ENCODE measurements around the gene FUS.
"Not testable (repeated sequence)": the region's sequence is repeated elsewhere in the genome, so short reads cannot be mapped to it uniquely, and the experiment has no call there.

The FUS gene

DNA sequence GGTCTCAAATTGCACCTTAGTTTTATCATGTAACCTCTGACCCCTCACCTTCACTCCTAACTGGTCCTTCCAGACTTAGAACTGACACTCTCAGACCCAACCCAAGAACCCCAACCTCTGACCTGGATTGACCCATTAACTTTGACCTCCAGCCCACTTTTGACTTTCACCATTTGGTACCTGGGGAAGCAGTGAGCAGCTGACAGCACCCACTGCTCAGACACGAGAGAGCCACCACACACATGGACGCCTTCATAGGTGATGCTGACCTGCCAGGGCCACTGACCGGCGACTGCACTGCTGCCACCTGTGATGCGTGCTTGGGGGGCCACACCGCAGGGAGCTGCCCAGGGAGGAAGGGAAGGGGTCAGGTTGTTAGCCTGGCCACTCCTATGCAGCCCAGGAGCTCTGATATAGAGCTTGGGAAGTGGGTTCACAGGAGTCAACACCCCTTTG lies 46.9 kb upstream of the FUS start:
- no peak overlapping the region for H3K4me3 ChIP-seq (ENCODE audit: low read depth, low read length)
- no peak for DNase-seq (ENCODE audit: low read depth)
- TF ChIP-seq, protein P1, sequence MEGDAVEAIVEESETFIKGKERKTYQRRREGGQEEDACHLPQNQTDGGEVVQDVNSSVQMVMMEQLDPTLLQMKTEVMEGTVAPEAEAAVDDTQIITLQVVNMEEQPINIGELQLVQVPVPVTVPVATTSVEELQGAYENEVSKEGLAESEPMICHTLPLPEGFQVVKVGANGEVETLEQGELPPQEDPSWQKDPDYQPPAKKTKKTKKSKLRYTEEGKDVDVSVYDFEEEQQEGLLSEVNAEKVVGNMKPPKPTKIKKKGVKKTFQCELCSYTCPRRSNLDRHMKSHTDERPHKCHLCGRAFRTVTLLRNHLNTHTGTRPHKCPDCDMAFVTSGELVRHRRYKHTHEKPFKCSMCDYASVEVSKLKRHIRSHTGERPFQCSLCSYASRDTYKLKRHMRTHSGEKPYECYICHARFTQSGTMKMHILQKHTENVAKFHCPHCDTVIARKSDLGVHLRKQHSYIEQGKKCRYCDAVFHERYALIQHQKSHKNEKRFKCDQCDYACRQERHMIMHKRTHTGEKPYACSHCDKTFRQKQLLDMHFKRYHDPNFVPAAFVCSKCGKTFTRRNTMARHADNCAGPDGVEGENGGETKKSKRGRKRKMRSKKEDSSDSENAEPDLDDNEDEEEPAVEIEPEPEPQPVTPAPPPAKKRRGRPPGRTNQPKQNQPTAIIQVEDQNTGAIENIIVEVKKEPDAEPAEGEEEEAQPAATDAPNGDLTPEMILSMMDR (IDR thresholded peaks at IDR 0.05; ENCODE audit: low read depth, low read length, missing control alignments) = no peak
- in situ Hi-C loops (cut with HindIII; ENCODE audit: low sequenced_read_pairs) = no loop called here

DNA sequence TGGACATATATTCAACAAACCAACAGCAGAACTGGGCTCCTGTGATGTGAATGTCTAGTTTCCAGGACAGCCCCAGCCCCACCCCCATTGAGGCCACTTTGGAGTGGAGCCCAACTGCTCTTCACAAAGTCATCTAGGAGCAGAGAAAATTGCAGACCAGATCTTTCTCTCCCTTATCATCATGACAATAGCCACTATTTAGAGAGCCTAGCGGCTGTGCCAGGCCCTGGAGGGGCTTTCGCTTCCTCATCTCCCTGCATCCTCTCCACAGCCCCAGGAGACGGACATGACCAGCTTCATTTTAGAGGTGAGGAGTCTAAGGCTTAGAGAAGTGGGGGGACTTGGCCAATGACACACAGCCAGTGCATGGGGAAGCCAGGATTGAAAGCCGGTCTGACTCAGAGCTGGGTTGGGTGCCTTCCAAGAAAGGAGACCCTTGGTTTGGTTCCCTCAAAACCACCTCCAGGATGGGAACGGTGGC lies 45.8 kb upstream of the FUS start:
- H3K4me3 ChIP-seq (ENCODE audit: low read depth, low read length) = no peak overlapping the region
- DNase-seq (ENCODE audit: low read depth) = no peak
- in situ Hi-C loops (cut with HindIII; ENCODE audit: low sequenced_read_pairs) = no loop called here
- TF ChIP-seq, protein P1 (IDR thresholded peaks at IDR 0.05; ENCODE audit: low read depth, low read length, missing control alignments) = no peak

DNA sequence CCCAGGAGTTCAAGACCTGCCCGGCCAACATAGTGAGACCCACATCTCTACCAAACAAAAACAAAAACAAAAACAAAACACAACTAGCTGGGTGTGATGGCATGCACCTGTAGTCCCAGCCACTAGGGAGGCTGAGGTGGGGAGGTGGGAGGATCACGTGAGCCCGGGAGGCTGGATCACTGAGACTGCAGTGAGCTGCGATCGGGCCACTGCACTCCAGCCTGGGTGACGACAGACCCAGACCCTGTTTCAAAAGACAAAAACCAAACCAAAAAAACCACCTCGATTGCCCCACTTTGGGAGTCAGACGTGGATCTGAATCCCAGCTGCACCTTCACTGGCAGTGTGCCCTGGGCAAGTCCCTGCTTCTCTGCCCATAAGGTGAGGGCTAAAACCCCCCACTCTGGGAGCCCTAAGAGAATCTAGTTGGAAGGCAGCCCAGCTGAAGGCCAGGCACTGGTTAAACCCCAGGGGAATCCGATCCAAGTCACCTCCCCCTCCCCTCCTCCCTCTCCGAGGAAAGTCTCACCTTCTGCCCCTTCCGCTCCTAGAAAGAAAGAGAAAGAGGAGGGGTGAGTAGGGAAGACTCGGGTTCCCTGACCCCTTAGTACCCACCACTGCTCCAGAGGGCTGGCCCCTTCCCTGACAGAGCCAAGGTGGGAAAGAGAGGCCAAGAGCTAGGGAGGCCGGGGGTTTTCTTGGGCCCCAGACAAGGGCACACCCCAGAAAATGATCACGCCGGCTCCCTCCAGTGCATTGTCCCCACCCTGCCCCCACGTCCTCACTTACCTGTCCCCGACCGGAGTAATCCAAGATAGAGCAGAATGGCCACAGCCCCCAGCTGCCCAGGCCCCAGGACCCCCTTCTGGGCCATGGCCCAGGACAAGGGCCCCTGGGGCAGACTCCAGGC lies 45.1 kb upstream of the FUS start:
- TF ChIP-seq, protein P1 (IDR thresholded peaks at IDR 0.05; ENCODE audit: low read depth, low read length, missing control alignments) = no peak
- in situ Hi-C loops (cut with HindIII; ENCODE audit: low sequenced_read_pairs) = no loop called here
- no peak overlapping the region for H3K4me3 ChIP-seq (ENCODE audit: low read depth, low read length)
- DNase-seq (ENCODE audit: low read depth) = no peak

DNA sequence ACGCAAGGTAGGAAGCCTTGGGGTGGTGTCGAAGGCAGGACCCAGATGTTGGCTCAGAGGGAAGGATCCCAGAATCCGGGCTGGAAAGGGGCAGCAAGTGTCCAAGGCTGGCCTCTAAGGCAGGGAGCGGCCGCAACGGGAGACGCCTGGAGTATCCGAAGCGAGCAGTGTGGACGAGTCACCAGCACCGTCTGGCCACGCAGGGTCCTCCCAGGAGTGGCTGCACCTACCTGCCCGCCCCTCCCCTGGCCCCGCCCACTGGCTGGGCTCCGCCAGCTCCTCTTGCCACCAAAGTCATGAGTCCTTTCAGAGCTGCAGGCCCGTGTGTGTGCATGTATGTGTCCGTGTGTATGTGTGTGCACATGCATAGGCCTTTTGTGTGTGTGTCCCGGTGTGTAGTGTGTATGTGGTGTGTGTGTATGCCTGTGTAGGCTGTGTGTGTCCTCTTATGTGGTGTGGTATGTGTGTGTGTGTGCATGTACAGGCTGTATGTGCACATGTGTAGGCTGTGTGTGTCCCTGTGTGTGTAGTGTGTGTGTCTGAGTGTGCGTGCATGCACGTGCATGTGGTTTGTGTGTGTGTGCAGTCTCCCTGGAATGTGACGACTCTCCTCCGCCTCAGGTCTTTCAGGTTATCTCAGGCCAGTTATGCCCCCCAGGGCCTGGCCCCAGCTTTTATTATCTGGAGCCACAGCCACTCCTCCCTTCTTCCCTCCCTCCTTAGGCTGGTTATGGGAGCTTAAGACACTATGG lies 44.2 kb upstream of the FUS start, which contains the start of gene PRSS8:
Gene PRSS8 (minus strand): TSS at position 193 of the 752 bp plus-strand sequence. CDS start 229 bp downstream, outside the sequence.
- no peak within 1 kb of the TSS for H3K4me3 ChIP-seq (ENCODE audit: low read depth, low read length)
- in situ Hi-C loops (cut with HindIII; ENCODE audit: low sequenced_read_pairs) = no loop called here
- TF ChIP-seq, protein P1 (IDR thresholded peaks at IDR 0.05; ENCODE audit: low read depth, low read length, missing control alignments) = no peak
- DNase-seq (ENCODE audit: low read depth) = no peak

DNA sequence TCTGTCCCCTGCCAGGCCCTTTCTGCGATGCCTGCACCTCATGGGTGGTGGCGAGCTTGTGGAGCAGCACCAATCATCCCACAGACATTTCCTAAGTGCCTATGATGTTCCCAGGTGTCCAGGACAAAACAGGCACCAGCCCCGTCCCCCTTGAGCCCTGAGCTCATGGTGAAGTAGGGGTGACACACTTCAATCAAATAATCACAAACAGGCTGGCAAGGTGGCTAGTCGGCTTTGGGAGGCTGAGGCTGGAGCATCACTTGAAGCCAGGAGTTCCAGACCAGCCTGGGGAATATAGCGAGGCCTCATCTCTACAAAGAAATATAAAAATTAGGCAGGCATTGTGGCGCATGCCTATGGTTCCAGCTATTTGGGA lies 43.7 kb upstream of the FUS start:
- no peak for DNase-seq (ENCODE audit: low read depth)
- TF ChIP-seq, protein P1 (IDR thresholded peaks at IDR 0.05; ENCODE audit: low read depth, low read length, missing control alignments) = no peak
- in situ Hi-C loops (cut with HindIII; ENCODE audit: low sequenced_read_pairs) = no loop called here
- H3K4me3 ChIP-seq (ENCODE audit: low read depth, low read length) = no peak overlapping the region

DNA sequence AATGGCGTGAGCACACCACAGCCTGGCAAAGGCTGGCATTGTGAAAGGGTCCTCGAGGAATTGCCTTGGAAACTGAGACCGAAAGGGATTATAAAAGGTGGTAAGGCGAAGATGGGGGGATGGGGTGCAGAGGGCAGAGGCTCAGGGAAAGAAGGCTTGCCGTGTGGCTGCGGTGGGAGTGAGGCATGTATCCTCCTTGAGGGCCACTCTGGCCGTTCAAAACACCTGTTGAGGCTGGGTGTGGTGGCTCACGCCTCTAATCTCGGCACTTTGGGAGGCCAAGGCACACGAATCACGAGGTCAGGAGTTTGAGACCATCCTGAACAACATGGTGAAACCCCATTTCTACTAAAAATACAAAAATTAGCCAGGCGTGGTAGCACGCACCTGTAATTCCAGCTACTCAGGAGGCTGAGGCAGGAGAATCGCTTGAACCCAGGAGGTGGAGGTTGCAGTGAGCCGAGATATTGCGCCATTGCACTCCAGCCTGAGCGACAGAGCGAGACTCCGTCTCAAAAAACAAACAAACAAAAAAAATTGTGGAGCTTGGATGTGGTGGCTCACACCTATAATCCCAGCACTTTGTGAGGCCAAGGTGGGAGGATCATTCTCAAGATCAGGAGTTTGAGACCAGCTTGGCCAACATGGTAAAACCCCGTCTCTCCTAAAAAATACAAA lies 43.0 kb upstream of the FUS start:
- H3K4me3 ChIP-seq (ENCODE audit: low read depth, low read length); DNase-seq (ENCODE audit: low read depth); in situ Hi-C loops (cut with HindIII; ENCODE audit: low sequenced_read_pairs): not testable (repeated sequence)

All from astrocyte of the cerebellum (primary cell).